ENCODE data around the gene BBX.
"Not testable (repeated sequence)": the region's sequence is repeated elsewhere in the genome, so short reads cannot be mapped to it uniquely, and the experiment has no call there.

The BBX gene

GRCh38 chr3:107800710-107801109 is 277.9 kb downstream of the BBX start:
- no peak for DNase-seq (ENCODE audit: low read depth)

DNA sequence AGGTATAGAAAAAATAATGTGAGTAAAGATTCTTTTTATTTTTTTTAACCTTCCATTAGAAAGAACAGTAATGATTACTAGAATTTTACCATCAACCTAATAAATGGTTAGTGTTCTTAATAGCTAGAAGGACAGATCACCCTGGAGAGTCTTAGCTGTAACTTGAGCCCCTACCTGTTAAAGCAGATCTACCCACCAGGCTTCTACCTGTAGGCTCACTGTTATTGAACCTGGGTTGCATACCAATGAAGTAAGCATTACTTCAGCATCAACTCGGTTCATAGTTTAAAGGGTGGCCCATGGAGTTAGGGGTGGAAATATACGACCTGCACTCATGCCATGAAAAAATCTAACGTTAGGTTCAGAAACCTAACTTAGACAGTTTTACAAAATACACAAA is 280.4 kb downstream of the BBX start:
- DNase-seq (ENCODE audit: low read depth) = no peak

- DNase-seq (ENCODE audit: low read depth) = no peak
These were observed 283.3 kb downstream of the BBX start for GRCh38 chr3:107806021-107806420.

DNA sequence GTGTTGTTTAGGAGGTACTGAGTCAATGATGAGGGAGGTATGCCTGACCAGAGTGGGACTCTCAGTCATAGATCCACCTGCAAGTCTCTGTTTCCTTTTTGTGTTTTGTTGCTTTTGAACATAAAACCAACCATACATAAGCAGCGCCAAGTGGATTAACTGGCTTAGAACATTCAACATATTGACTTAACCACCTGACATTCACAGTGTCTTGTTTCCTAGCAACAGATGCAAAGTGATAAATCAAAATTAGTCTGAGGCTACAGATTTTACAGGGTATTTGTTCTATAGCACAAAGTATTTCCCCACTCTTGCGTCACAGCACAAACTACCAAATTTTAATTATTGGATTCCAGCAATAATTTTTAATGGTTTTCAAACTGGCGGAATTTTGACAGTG is 283.8 kb downstream of the BBX start:
- DNase-seq (ENCODE audit: low read depth) = no peak

GRCh38 chr3:107810171-107811071 is 287.7 kb downstream of the BBX start:
- DNase-seq (ENCODE audit: low read depth) = no peak

DNA sequence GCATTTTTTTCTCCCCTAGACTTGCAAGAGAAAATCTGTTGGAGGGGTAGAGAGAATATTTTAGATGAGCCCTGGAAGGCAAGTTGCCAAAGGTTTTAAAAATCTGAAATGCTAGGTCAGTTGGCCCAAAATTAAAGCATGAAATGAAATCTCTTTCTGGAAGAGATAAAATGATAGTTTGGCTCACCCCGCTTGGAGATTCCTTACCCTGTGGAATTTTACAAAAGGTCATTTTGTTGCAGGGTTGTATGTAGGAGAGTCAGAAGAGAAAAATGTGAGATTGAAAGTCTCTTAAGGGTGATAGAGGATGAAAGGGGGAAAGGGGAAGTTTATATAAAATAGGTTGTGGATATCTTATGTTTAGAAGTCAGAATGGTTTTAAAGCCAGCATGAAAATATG is 290.3 kb downstream of the BBX start:
- no peak for DNase-seq (ENCODE audit: low read depth)

DNA sequence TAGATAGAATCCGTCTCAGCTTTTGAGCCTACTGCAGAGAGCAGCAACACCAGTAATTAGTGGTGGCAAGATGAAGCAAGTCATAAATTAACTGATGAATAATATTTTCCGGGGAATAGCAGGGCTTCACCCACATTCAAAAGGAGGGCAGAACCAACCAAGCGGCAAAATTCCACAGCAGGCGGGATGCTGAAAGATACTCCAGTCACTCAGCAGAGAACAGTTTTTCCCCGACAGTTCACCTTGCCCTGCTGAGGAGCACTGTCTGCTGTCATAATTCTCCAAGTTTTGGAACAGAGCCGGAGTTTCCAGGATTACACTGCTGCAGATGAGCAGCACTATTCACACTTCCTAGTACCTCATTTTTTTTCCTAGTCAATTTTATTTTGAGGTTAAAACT is 293.3 kb downstream of the BBX start:
- no peak for DNase-seq (ENCODE audit: low read depth)

DNA sequence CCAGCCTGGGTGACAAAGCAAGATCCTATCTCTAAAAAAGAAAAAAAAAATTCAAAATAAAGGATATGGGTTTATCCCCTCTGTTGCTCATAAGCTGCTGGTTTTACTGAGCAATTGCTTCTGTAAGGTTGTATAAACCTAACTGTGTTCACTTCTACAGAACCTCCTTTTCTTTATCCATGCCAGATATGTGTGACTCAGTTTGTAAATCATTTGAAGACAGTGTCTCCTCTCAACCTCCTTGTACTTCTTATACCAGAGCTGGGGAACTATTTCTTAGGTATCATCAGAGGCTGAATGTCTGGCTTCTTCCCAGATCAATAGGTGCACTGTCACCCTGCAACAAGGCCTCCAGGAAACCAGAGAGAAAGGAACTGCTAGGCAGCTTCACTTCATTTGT is 294.3 kb downstream of the BBX start:
- DNase-seq (ENCODE audit: low read depth) = no peak

DNA sequence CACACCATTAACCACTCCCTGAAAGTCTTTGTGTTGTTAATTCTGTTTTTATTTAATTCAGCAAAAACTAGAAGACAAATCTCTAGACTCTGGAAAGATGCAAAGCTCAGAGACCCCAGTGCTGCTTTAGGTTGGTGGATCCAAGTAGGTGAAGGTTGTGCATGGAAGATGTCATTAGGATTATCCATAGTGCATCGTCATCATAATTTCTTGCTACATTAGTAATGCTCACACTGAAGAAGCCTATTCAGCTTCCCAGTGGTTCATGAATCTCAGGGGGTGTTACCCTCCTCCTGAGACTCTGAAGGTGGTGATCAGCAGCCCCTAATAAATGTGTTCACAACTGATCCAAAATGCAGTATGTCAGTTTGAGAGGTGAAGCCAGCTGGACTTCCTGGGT is 295.3 kb downstream of the BBX start:
- DNase-seq (ENCODE audit: low read depth) = no peak

GRCh38 chr3:107819656-107820055 is 296.9 kb downstream of the BBX start:
- no peak for DNase-seq (ENCODE audit: low read depth)

GRCh38 chr3:107822308-107822707 is 299.5 kb downstream of the BBX start:
- DNase-seq (ENCODE audit: low read depth) = no peak

DNA sequence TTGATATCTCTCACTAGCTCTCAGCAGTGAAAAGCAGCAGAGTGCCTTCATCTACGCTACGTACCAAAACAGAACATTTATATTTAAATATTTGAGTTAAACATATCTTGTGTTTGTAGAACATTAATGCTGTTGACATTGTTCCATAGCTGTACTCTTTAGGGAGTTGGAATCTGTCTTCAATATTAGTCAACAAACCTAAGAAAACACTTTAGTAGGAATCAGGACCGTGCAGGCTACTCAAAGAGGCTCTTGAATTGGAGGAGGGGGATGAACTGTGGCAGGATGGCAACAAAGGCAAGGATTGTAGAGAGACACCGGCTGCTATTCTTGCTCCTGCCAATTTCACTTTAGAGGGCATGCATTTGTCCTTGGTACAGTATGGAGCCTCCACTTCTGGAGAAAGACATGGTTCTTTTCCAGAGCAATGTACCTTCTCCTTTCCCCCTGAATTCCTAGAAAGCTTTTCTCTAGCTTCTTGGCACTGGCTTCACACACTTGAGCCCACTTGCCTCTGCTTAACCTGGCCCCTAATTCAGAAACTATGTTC is 302.1 kb downstream of the BBX start:
- DNase-seq (ENCODE audit: low read depth) = no peak

GRCh38 chr3:107825556-107825955 is 302.8 kb downstream of the BBX start:
- no peak for DNase-seq (ENCODE audit: low read depth)

GRCh38 chr3:107826727-107827126 is 304.0 kb downstream of the BBX start:
- DNase-seq (ENCODE audit: low read depth) = no peak

GRCh38 chr3:107829185-107829584 is 306.4 kb downstream of the BBX start:
- no peak for DNase-seq (ENCODE audit: low read depth)

GRCh38 chr3:107831590-107831989 is 308.8 kb downstream of the BBX start:
- no peak for DNase-seq (ENCODE audit: low read depth)

DNA sequence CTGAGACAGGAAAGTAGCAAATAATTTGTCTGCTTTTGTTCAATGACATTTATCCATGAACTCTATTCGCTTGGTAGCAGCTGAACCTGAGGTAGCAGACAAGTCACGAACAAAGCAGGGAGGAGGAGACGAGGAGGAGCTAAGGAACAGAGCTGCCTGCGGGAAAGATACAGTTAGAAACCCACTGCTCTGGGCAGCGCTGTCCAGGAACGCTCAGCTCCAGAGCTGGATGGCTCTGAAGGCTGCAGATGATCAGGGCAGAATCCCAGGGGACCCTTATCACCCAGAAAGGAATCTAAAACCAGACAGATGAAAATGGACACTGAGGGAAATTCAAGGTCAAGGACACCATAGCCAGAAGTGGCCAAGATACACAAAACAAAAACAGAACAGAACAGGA is 310.3 kb downstream of the BBX start:
- DNase-seq (ENCODE audit: low read depth) = no peak

DNA sequence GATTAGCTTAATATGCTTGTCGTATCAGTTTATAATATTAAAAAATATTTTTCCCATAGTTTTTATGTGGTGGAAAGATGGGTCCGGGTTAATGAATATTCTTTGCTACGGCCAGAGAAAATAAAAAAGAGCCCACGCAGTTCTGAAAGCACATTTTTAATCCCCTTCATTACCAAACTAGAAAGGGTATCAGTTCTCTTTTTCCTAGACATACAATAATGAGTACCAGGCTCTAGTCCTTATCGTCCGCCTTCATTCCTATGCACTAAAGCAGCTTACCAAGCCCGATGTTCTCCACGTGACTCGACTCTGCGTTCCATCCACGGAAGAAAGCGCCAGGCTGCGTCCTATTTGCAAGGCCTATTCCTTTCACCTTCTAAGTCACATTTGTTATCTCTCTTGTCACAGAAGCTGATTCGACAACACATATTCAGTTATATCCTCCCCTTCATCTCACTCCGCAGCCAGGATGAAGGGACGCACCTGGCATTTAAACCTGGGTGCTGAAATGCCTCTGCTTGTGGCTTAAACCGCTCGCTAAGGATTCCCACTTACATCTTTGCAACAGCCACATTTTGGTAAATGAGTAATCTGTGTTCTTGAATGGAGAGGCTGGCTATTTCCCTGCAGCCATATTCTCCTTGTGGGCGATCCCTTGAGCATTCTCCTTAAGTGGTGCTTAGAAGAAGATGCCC is 311.1 kb downstream of the BBX start:
- DNase-seq (ENCODE audit: low read depth) = no peak

- DNase-seq (ENCODE audit: low read depth) = not testable (repeated sequence)
These were observed 312.2 kb downstream of the BBX start for GRCh38 chr3:107835001-107835400.

- DNase-seq (ENCODE audit: low read depth) = no peak
These were observed 315.3 kb downstream of the BBX start for GRCh38 chr3:107837895-107838612.

GRCh38 chr3:107841831-107842230 is 319.1 kb downstream of the BBX start:
- no peak for DNase-seq (ENCODE audit: low read depth)

GRCh38 chr3:107842940-107843339 is 320.2 kb downstream of the BBX start:
- DNase-seq (ENCODE audit: low read depth) = no peak

Data from T-helper 22 cell (primary cell).